Measurements from ENCODE around the gene SLC25A17.
"Not testable (repeated sequence)": the region's sequence is repeated elsewhere in the genome, so short reads cannot be mapped to it uniquely, and the experiment has no call there.

SLC25A17 gene, protein sequence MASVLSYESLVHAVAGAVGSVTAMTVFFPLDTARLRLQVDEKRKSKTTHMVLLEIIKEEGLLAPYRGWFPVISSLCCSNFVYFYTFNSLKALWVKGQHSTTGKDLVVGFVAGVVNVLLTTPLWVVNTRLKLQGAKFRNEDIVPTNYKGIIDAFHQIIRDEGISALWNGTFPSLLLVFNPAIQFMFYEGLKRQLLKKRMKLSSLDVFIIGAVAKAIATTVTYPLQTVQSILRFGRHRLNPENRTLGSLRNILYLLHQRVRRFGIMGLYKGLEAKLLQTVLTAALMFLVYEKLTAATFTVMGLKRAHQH

DNA sequence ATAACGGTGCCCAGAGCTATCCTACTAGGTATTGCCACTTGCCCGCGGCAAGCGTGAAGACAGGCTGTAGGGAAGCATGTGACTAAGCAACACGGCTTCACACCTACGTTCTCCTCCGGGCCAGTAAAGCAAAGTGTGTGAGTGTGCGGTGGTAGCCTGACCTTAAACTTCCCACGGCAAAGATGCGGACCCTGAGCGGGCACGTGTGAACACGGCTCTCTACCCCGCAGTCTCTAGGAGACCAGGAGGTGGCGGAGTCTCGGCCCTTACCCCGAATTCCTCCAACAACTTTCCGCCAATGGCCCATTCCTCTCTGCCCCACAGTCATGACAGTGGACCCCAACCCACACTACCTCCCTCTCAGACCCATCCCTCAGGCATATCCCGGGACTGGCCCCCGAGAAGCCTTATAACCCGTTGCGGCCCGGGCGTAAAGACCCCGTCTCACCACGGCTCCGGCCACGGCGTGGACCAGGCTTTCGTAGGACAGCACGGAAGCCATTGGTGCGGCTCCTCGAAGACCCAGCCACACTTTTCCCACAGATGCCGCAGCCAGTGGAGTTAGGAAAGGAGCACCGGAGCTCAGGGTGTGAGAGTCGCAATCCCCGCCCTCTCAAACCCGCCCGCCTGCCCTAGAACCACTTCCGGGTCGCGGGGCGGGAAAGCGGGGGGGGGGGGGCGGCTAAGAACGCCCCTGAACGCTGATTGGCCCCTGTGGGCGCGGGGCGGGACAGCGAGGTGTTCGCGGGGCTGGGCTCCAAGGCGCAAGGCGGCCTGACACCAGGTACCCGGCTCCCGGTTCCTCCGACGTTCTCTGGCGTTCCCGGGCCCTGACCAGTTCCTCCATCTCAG lies at the start of gene SLC25A17:
TSS of gene SLC25A17 (minus strand) at position 600 of the 852 bp plus-strand sequence. CDS start at position 502, 98 bp downstream.
- Histone ChIP-seq H3K4me3 (ENCODE audit: low read length) (peak within 1 kb of the TSS; percentile 88), H3K36me3 (ENCODE audit: control insufficient read depth, insufficient read depth, low read length) (0 out of 2 replicates have a peak, but pooled peaks cover 3% of the 10 kb centered on the region), H3K27me3 (ENCODE audit: control insufficient read depth, insufficient read depth, low read length) (no peaks in the 10 kb centered on the region), H3K4me1 (ENCODE audit: control insufficient read depth, insufficient read depth, low read length) (peaks cover 2% of the 10 kb centered on the region; the same call in 1 of the 2 replicates), H3K27ac (ENCODE audit: low read length) (no peak within 1 kb of the TSS), H3K9me3 (ENCODE audit: control insufficient read depth, insufficient read depth, low read length) (no peaks in the 10 kb centered on the region)
- WGBS (ENCODE audit: insufficient coverage, insufficient read length): no CpG with 5 or more reads among the region's 61 CpGs
- DNase-seq (ENCODE audit: low read depth, low spot score): peak; percentile 76

DNA sequence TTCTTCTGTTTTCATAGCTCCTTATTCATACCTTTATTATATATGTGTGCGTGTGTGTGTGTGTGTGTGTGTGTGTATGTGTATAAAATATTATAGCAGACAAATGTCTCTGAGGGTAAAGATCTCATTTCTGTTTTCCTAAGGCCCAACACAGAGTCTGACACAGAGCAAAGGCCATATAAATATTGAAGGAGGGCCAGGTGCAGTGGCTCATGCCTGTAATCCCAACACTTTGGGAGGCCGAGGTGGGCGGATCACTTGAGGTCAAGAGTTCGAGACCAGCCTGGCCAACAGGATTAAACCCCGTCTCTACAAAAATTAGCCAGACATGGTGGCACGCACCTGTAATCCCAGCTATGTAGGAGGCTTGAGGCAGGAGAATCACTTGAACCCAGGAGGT lies 49.2 kb upstream of the SLC25A17 start:
- no CpG with 5 or more reads among the region's 6 CpGs for WGBS (ENCODE audit: insufficient coverage, insufficient read length)

DNA sequence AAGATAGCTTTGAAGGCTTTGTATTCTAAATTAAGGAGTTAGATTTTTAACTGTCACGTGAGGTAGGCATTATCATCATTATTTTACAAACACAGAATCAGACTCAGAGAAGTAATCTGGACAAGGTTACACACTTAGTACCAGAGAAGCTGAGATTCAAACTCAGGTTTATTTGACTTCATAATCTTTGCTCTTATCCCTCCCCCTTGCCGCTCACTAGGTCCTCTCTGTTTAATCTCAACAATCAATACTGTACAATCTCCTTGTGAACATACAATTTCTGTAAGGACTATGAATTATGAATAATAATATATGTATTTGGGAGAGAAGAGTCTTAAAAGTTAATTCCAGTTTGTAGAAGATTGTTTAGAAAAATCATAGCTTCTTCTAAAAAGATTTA lies 48.0 kb upstream of the SLC25A17 start:
- DNase-seq (ENCODE audit: low read depth, low spot score): no peak
- no peak overlapping the region for H3K4me3 ChIP-seq (ENCODE audit: low read length)
- no CpG with 5 or more reads among the region's 2 CpGs for WGBS (ENCODE audit: insufficient coverage, insufficient read length)

More for the DNA sequence above, 49.2 kb upstream of the SLC25A17 start:
- H3K4me3 ChIP-seq (ENCODE audit: low read length); H3K9me3 ChIP-seq (ENCODE audit: control insufficient read depth, insufficient read depth, low read length); H3K36me3 ChIP-seq (ENCODE audit: control insufficient read depth, insufficient read depth, low read length); DNase-seq (ENCODE audit: low read depth, low spot score); H3K27me3 ChIP-seq (ENCODE audit: control insufficient read depth, insufficient read depth, low read length); H3K27ac ChIP-seq (ENCODE audit: low read length); H3K4me1 ChIP-seq (ENCODE audit: control insufficient read depth, insufficient read depth, low read length): not testable (repeated sequence)

DNA sequence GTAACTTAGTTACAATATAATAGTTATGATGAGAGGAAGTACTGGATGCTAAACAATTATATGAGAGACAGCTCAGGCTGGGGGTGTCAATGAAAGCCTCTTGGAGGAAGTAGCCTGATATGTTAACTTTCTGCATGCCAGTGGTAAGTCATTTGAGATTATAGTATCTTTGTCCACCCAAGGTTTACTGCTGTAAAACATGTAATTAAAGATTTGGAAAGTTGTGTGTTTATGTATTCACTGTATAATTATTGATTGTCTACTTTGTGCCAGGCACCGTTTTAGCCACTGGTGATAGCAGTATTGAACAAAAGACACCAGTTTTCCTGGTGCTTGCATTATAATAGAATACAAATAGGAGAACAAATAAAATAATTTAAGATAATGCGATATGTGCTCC lies 43.4 kb upstream of the SLC25A17 start:
- WGBS (ENCODE audit: insufficient coverage, insufficient read length): no CpG with 5 or more reads among the region's 2 CpGs

More for the DNA sequence above, 48.0 kb upstream of the SLC25A17 start:
- Histone ChIP-seq H3K27ac (ENCODE audit: low read length) (no peak overlapping the region), H3K27me3 (ENCODE audit: control insufficient read depth, insufficient read depth, low read length) (no peaks in the 10 kb centered on the region), H3K4me1 (ENCODE audit: control insufficient read depth, insufficient read depth, low read length) (no peaks in the 10 kb centered on the region), H3K9me3 (ENCODE audit: control insufficient read depth, insufficient read depth, low read length) (no peaks in the 10 kb centered on the region), H3K36me3 (ENCODE audit: control insufficient read depth, insufficient read depth, low read length) (peaks cover 1% of the 10 kb centered on the region; the same call in 1 of the 2 replicates)

DNA sequence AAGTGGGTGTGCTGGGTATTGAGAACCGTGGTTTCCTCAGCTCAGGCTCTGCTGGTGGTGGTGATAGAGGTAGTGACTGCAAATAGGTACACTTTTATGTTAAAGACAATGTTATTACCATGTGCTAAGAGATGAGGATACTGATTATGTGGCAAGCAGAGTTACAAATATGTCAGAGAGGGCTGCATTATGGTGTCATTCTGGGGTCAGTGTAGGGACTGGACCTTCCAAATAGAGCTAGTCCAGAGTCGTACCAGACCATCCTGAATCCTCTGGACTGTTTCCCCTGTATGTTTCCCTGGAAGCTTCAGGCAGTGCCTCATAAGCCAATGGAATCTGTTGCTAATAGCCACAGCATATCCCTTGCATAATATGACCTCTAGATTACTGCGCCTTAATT lies 42.9 kb upstream of the SLC25A17 start, which contains the start of gene DNAJB7:
TSS of gene DNAJB7 (minus strand) at position 101 of the 400 bp plus-strand sequence. CDS start 119 bp downstream, outside the sequence.
- no peak for DNase-seq (ENCODE audit: low read depth, low spot score)
- Histone ChIP-seq H3K9me3 (ENCODE audit: control insufficient read depth, insufficient read depth, low read length) (no peaks in the 10 kb centered on the region), H3K27me3 (ENCODE audit: control insufficient read depth, insufficient read depth, low read length) (no peaks in the 10 kb centered on the region), H3K27ac (ENCODE audit: low read length) (no peak within 1 kb of the TSS), H3K4me3 (ENCODE audit: low read length) (no peak within 1 kb of the TSS), H3K36me3 (ENCODE audit: control insufficient read depth, insufficient read depth, low read length) (peaks cover 5% of the 10 kb centered on the region; the same call in 1 of the 2 replicates), H3K4me1 (ENCODE audit: control insufficient read depth, insufficient read depth, low read length) (no peaks in the 10 kb centered on the region)
- WGBS (ENCODE audit: insufficient coverage, insufficient read length): no CpG with 5 or more reads among the region's 3 CpGs

More for the DNA sequence above, 43.4 kb upstream of the SLC25A17 start:
- Histone ChIP-seq H3K9me3 (ENCODE audit: control insufficient read depth, insufficient read depth, low read length) (no peaks in the 10 kb centered on the region), H3K4me3 (ENCODE audit: low read length) (no peak overlapping the region), H3K27ac (ENCODE audit: low read length) (no peak overlapping the region), H3K4me1 (ENCODE audit: control insufficient read depth, insufficient read depth, low read length) (no peaks in the 10 kb centered on the region), H3K27me3 (ENCODE audit: control insufficient read depth, insufficient read depth, low read length) (no peaks in the 10 kb centered on the region), H3K36me3 (ENCODE audit: control insufficient read depth, insufficient read depth, low read length) (peaks cover 5% of the 10 kb centered on the region; the same call in 1 of the 2 replicates)
- no peak for DNase-seq (ENCODE audit: low read depth, low spot score)

DNA sequence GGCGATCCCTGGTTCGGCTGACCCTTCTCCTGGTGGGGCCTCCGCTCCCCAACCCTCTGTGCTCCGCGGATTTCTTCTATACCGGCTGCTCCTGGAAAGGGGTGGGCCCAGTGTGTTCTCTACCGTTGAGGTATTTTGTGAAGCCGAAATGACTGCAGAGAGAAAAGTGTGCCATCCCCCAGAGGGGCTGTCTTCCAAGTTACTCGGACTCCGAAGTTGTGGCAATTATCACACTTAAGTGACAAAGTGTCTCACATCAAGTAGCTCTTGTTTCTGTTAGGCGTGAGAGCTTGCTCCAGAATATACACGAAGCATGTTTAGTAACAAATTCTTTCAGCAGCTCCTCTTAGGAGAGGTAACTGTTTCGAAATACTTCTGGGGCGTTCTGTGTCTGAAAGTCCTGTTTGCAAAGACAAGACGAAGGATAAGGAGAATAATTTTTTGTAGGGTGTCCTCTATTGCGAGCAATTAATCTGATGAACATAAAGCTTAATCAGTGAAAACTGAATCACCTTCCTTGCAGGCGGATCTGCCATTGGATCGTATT lies 38.2 kb upstream of the SLC25A17 start:
- H3K9me3 ChIP-seq (ENCODE audit: control insufficient read depth, insufficient read depth, low read length): no peaks in the 10 kb centered on the region
- peaks cover 5% of the 10 kb centered on the region; the same call in 1 of the 2 replicates for H3K36me3 ChIP-seq (ENCODE audit: control insufficient read depth, insufficient read depth, low read length)
- no peaks in the 10 kb centered on the region for H3K27me3 ChIP-seq (ENCODE audit: control insufficient read depth, insufficient read depth, low read length)
- no peak overlapping the region for H3K27ac ChIP-seq (ENCODE audit: low read length)
- WGBS (ENCODE audit: insufficient coverage, insufficient read length): no CpG with 5 or more reads among the region's 18 CpGs
- H3K4me3 ChIP-seq (ENCODE audit: low read length): peak overlapping the region; percentile 94
- DNase-seq (ENCODE audit: low read depth, low spot score): no peak
- no peaks in the 10 kb centered on the region for H3K4me1 ChIP-seq (ENCODE audit: control insufficient read depth, insufficient read depth, low read length)

DNA sequence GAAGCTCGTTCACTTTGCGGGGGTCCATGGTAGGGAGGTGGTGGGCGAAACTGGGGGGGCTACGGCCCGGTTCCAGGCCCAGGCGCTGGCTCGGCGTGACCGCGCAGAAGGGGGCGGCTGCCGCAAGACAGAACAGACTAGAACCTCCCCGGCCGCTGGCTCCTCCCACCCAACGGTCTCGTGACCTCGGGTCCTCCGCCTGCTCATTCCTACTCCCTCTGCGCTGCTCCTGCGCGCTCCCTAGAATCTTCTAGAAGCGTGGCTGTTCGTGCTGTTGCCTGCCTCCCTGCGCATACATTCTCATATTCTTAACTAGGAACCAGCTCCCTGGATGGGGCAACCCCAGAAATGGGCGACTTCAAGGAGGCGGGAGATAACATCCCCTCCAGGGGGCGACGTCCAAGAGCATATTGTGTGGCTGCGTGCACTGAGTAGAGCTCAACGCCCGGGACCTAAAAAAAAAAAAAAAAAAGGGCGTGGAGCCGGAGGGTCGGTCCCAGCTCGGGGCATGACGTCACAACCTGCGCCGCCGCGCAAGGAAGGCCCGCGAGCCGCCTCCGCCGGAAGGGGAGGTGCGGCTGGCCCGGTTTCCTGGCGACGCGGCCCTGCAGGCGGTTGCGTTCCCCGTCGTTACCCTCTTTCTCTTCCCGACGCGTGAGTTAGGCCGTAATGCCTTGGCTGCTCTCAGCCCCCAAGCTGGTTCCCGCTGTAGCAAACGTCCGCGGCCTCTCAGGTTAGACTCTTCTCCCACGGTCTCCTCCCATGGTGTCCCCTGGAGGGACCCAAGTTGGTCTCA lies 37.6 kb upstream of the SLC25A17 start, which contains the start of the genes ST13 and XPNPEP3:
TSS of gene ST13 (minus strand) at position 127 of the 796 bp plus-strand sequence. CDS start at position 28, 99 bp downstream.
TSS of gene XPNPEP3 (plus strand) at position 636 of the 796 bp plus-strand sequence. CDS start at position 670, 34 bp downstream.
- H3K27ac ChIP-seq (ENCODE audit: low read length): no peak within 1 kb of the TSS
- H3K36me3 ChIP-seq (ENCODE audit: control insufficient read depth, insufficient read depth, low read length): no peaks in the 10 kb centered on the region
- no CpG with 5 or more reads among the region's 63 CpGs for WGBS (ENCODE audit: insufficient coverage, insufficient read length)
- H3K4me3 ChIP-seq (ENCODE audit: low read length): peak within 1 kb of the TSS; percentile 96
- no peaks in the 10 kb centered on the region for H3K27me3 ChIP-seq (ENCODE audit: control insufficient read depth, insufficient read depth, low read length)
- no peaks in the 10 kb centered on the region for H3K9me3 ChIP-seq (ENCODE audit: control insufficient read depth, insufficient read depth, low read length)
- H3K4me1 ChIP-seq (ENCODE audit: control insufficient read depth, insufficient read depth, low read length): no peaks in the 10 kb centered on the region
- DNase-seq (ENCODE audit: low read depth, low spot score): peak; percentile 91

DNA sequence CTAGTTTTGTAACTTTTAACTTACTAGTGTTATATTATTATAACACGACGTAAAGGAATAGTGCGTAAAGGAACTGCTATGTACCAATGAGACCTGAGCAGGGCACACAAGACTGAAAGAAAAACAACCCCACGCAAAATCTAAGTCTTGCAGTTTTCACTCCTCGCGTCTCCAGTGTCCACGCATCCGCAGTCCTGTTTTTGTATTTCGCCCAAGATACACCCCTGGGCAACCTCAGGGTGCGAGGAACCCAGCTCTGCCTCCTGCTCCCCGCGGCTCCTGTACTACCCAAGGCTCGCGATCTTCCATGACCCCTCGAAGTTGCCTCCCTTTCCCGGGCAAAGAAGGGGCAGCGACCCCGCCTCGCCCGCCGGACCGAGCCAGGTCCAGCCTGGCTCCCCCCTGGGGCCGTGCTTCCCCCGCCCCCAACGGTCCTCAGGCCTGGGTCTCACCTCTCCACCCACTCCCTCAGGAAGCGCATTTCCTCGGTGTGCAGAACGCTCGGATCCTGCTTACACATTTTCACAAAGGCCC lies 36.9 kb upstream of the SLC25A17 start:
- H3K4me1 ChIP-seq (ENCODE audit: control insufficient read depth, insufficient read depth, low read length): no peaks in the 10 kb centered on the region
- no peaks in the 10 kb centered on the region for H3K9me3 ChIP-seq (ENCODE audit: control insufficient read depth, insufficient read depth, low read length)
- H3K27me3 ChIP-seq (ENCODE audit: control insufficient read depth, insufficient read depth, low read length): no peaks in the 10 kb centered on the region
- H3K36me3 ChIP-seq (ENCODE audit: control insufficient read depth, insufficient read depth, low read length): no peaks in the 10 kb centered on the region
- no peak for DNase-seq (ENCODE audit: low read depth, low spot score)
- peak overlapping the region; percentile 96 for H3K4me3 ChIP-seq (ENCODE audit: low read length)
- no peak overlapping the region for H3K27ac ChIP-seq (ENCODE audit: low read length)
- no CpG with 5 or more reads among the region's 29 CpGs for WGBS (ENCODE audit: insufficient coverage, insufficient read length)

DNA sequence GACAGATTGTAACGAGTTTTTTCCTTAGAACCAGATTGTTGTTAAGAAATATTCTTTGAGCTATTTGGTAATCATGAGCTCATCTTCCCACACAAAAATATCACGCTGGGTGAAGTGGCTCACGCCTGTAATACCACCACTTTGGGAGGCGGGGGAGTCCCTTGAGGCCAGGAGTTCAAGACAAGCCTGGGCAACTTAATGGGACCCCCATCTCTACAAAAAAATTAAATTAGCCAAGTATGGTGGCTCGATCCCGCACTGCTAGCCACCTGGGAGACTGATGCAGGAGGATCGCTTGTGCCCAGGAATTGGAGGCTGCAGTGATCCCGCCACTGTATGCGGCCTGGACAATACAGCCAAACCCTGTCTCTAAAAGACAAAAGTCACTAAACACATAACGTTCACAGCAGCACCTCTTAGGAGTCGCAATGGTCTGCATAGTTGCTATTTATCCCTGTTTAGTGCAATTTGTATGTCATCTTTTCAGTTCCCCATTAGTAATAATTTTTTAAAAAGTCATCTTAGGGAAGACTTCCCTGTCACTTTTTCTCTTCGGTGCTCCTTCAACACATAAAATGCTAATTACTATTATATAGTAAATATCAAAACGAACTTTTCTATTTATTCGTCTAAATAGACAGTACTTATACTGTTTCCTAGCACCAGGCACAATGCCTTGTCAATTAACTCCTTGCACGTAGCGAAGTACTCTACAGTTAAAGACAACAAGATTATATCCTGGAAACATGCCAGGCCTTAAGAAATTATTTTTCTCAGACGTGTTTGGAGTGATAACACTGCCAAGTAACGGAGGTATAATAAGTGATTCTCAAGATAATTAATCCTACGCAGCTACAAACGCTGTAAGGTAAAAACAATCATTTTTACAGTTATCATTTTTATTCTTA lies 36.2 kb upstream of the SLC25A17 start:
- no peaks in the 10 kb centered on the region for H3K9me3 ChIP-seq (ENCODE audit: control insufficient read depth, insufficient read depth, low read length)
- H3K4me1 ChIP-seq (ENCODE audit: control insufficient read depth, insufficient read depth, low read length): no peaks in the 10 kb centered on the region
- no peak for DNase-seq (ENCODE audit: low read depth, low spot score)
- H3K36me3 ChIP-seq (ENCODE audit: control insufficient read depth, insufficient read depth, low read length): no peaks in the 10 kb centered on the region
- peak overlapping the region; percentile 96; the same call in 1 of the 2 replicates for H3K4me3 ChIP-seq (ENCODE audit: low read length)
- no peaks in the 10 kb centered on the region for H3K27me3 ChIP-seq (ENCODE audit: control insufficient read depth, insufficient read depth, low read length)
- no peak overlapping the region for H3K27ac ChIP-seq (ENCODE audit: low read length)
- WGBS (ENCODE audit: insufficient coverage, insufficient read length): no CpG with 5 or more reads among the region's 20 CpGs

Measured in iPS DF 6.9 (cell line).